GM12878 (cell line): ENCODE data around the gene LKAAEAR1. TPM values are rescaled to one million over a fixed set of nuclear protein-coding genes. Genes with fewer than 3 reads are reported as not detected.

Source experiments
- ATF7 ChIP-seq: fragments of 450-650 bp; IDR thresholded peaks from 2 replicates; pipeline ENCODE4 v1.6.1; 2016; ENCODE audit warnings: low read depth, mild to moderate bottlenecking
- CREM ChIP-seq: IDR thresholded peaks from 2 replicates; pipeline ENCODE4 v1.6.1; 2014; ENCODE audit warnings: antibody characterized with exemption, low read depth
- DPF2 ChIP-seq: fragments of 450-650 bp; IDR thresholded peaks from 2 replicates; pipeline ENCODE4 v1.6.1; 2017; ENCODE audit warnings: mild to moderate bottlenecking
- GABPA ChIP-seq: IDR thresholded peaks from 2 replicates; pipeline ENCODE4 v1.6.1; 2014; ENCODE audit warnings: antibody characterized with exemption, low read depth, mild to moderate bottlenecking, inconsistent platforms
- HDGF ChIP-seq: fragments of 450-650 bp; IDR thresholded peaks from 2 replicates; pipeline ENCODE4 v1.6.1; 2016; ENCODE audit warnings: antibody characterized with exemption
- IKZF1 ChIP-seq: fragments of 450-650 bp; conservative IDR thresholded peaks from 2 replicates; pipeline ENCODE4 v1.6.1; 2017; ENCODE audit warnings: antibody characterized with exemption, mild to moderate bottlenecking
- KLF5 ChIP-seq: fragments of 450-650 bp; IDR thresholded peaks from 2 replicates; pipeline ENCODE4 v1.6.1; 2014; ENCODE audit warnings: mild to moderate bottlenecking; ENCODE audit not compliant: partially characterized antibody
- MEF2B ChIP-seq: fragments of 450-650 bp; IDR thresholded peaks from 2 replicates; pipeline ENCODE4 v1.6.1; 2018; ENCODE audit warnings: mild to moderate bottlenecking, moderate library complexity; ENCODE audit not compliant: partially characterized antibody, poor library complexity, severe bottlenecking
- NFXL1 ChIP-seq: fragments of 450-650 bp; IDR thresholded peaks from 2 replicates; pipeline ENCODE4 v1.6.1; 2017; ENCODE audit warnings: antibody characterized with exemption, mild to moderate bottlenecking, borderline replicate concordance
- NR2C1 ChIP-seq: fragments of 450-650 bp; IDR thresholded peaks from 2 replicates; pipeline ENCODE4 v1.6.1; 2017; ENCODE audit warnings: antibody characterized with exemption, mild to moderate bottlenecking, moderate library complexity
- NR2F1 ChIP-seq: fragments of 450-650 bp; conservative IDR thresholded peaks from 2 replicates; pipeline ENCODE4 v1.6.1; 2017; ENCODE audit warnings: mild to moderate bottlenecking
- RELA ChIP-seq: fragments of 450-650 bp; IDR thresholded peaks from 2 replicates; pipeline ENCODE4 v1.8.0; 2014; ENCODE audit warnings: borderline replicate concordance; ENCODE audit not compliant: partially characterized antibody
- RUNX3 ChIP-seq: IDR thresholded peaks from 2 replicates; pipeline ENCODE4 v1.6.1; 2012; ENCODE audit warnings: low read length, inconsistent platforms
- SMAD1 ChIP-seq: fragments of 450-650 bp; IDR thresholded peaks from 2 replicates; pipeline ENCODE4 v1.6.1; 2018; ENCODE audit warnings: mild to moderate bottlenecking, low read depth; ENCODE audit not compliant: partially characterized antibody
- SP1 ChIP-seq: IDR thresholded peaks from one replicate; pipeline ENCODE4 v1.6.1; 2011; ENCODE audit warnings: low read depth, low read length
- YY1 ChIP-seq: IDR thresholded peaks from 2 replicates; pipeline ENCODE4 v1.6.1; 2011; ENCODE audit warnings: low read depth, mild to moderate bottlenecking, low read length
- polyA plus RNA-seq, 11 experiments: library from polyadenylated mRNA; depleted of rRNA in 4 of 11; unstranded in 6 of 11; stranded (reverse) in 5 of 11; fragments of >200 nt; fragmentation: Nextera tagmentation in 4 of 11; fragmentation: Illumina TruSeq in 1 of 11; extraction: Ambion mirVana in 4 of 11; extraction: Trizol in 1 of 11; gene quantifications; 1 replicate in 1 of 11; 2 replicates in 10 of 11; pipeline versions ENCODE4 v1.2.1 to v1.2.3, GENCODE V29; 2011 to 2016; ENCODE audit warnings: inconsistent platforms in 2 of 11, missing spikeins in 2 of 11, low read depth in 1 of 11
- total RNA-seq, 4 experiments: library from RNA; depleted of rRNA in 3 of 4; stranded (reverse); fragments of >200 nt in 3 of 4; fragmentation: Illumina TruSeq in 1 of 4; extraction: Trizol in 1 of 4; gene quantifications; 2 replicates each; pipeline versions ENCODE4 v1.2.1 to v1.2.3, GENCODE V29; 2013 to 2021
- TF ChIP-seq, protein P1 (sequence below): IDR thresholded peaks from 2 replicates; pipeline ENCODE4 v1.6.1; 2012; ENCODE audit warnings: improper control_type of control experiment, low read depth, low read length; ENCODE audit not compliant: insufficient replicate concordance
- TF ChIP-seq, protein P2 (sequence below): fragments of 450-650 bp; conservative IDR thresholded peaks from 2 replicates; pipeline ENCODE4 v1.6.1; 2017; ENCODE audit warnings: mild to moderate bottlenecking, moderate library complexity
- TF ChIP-seq, protein P3 (sequence below): IDR thresholded peaks from 2 replicates; pipeline ENCODE4 v1.6.1; 2011; ENCODE audit warnings: borderline replicate concordance, low read depth, mild to moderate bottlenecking, moderate library complexity, low read length; ENCODE audit not compliant: insufficient read depth, poor library complexity, severe bottlenecking
- TF ChIP-seq, protein P4 (sequence below): IDR thresholded peaks from 2 replicates; pipeline ENCODE4 v1.6.1; 2011; ENCODE audit warnings: borderline replicate concordance, low read depth, mild to moderate bottlenecking, moderate library complexity, mixed read lengths, low read length; ENCODE audit not compliant: insufficient read depth; ENCODE audit errors: extremely low read length

Gene LKAAEAR1
- total and polyA plus RNA-seq, 10 of the 15 experiments (the other 5 are each of a cell fraction or from before 2014, with no cell fraction given): not detected

DNA sequence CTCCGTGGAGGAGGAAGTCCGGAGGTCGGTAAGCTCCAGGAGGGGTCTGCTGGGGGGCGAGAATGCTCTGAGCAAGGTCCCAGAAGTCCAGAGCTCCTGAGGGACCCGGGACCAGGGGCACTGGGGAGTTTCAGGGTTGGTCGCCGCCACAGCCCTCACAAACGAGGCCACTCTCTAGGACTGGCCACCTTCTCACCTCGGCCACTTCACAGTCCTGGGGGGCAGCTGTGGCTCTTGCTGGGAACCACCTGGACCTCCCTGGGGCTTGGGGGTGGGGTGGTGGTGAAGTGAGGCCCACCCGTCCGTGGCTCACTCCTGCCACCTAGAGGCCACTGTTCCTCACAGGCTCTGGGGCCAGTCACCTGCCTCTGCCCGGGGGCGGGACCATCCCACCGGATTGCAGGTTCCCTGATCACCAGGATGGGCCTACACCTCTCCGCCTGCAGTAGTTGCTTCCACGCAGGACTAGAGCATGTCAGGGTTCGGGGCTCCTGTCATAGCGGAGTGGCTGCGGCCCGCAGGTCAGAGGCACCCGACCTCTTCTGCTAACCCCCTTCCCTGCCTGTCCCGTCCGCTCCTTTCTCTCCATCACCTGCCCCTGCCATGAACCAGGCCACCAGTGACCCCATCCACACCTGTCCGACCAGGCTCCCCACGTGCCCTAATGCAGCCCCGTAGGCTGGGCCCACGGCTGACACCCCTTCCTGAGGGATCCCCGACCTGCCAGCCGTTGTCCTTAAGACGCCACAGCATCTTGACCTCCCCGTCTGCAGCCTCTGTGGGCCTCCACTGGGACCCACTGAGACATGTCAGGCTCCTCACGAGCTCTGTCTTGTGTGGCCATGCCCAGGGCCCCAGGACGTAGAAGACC, 26.3 kb downstream of the LKAAEAR1 start (continued):
- TF ChIP-seq, protein P1, sequence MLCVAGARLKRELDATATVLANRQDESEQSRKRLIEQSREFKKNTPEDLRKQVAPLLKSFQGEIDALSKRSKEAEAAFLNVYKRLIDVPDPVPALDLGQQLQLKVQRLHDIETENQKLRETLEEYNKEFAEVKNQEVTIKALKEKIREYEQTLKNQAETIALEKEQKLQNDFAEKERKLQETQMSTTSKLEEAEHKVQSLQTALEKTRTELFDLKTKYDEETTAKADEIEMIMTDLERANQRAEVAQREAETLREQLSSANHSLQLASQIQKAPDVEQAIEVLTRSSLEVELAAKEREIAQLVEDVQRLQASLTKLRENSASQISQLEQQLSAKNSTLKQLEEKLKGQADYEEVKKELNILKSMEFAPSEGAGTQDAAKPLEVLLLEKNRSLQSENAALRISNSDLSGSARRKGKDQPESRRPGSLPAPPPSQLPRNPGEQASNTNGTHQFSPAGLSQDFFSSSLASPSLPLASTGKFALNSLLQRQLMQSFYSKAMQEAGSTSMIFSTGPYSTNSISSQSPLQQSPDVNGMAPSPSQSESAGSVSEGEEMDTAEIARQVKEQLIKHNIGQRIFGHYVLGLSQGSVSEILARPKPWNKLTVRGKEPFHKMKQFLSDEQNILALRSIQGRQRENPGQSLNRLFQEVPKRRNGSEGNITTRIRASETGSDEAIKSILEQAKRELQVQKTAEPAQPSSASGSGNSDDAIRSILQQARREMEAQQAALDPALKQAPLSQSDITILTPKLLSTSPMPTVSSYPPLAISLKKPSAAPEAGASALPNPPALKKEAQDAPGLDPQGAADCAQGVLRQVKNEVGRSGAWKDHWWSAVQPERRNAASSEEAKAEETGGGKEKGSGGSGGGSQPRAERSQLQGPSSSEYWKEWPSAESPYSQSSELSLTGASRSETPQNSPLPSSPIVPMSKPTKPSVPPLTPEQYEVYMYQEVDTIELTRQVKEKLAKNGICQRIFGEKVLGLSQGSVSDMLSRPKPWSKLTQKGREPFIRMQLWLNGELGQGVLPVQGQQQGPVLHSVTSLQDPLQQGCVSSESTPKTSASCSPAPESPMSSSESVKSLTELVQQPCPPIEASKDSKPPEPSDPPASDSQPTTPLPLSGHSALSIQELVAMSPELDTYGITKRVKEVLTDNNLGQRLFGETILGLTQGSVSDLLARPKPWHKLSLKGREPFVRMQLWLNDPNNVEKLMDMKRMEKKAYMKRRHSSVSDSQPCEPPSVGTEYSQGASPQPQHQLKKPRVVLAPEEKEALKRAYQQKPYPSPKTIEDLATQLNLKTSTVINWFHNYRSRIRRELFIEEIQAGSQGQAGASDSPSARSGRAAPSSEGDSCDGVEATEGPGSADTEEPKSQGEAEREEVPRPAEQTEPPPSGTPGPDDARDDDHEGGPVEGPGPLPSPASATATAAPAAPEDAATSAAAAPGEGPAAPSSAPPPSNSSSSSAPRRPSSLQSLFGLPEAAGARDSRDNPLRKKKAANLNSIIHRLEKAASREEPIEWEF: no peak
- TF ChIP-seq YY1 (peak; percentile 54; the same call in 1 of the 2 replicates), CREM (peak; percentile 36; the same call in 1 of the 2 replicates), MEF2B (peak; percentile 82), KLF5 (no peak), IKZF1 (peak; percentile 77), NR2C1 (0 out of 2 replicates have a peak, but pooled peaks have one; percentile 29), SMAD1 (no peak), GABPA (no peak), NR2F1 (peak; percentile 68), HDGF (peak; percentile 85; the same call in 1 of the 2 replicates), NFXL1 (no peak), SP1 (peak; percentile 11), RUNX3 (peak; percentile 57; the same call in 1 of the 2 replicates), RELA (peak; percentile 23), ATF7 (0 out of 2 replicates have a peak, but pooled peaks have one; percentile 7), DPF2 (peak; percentile 51)
- TF ChIP-seq, protein P2, sequence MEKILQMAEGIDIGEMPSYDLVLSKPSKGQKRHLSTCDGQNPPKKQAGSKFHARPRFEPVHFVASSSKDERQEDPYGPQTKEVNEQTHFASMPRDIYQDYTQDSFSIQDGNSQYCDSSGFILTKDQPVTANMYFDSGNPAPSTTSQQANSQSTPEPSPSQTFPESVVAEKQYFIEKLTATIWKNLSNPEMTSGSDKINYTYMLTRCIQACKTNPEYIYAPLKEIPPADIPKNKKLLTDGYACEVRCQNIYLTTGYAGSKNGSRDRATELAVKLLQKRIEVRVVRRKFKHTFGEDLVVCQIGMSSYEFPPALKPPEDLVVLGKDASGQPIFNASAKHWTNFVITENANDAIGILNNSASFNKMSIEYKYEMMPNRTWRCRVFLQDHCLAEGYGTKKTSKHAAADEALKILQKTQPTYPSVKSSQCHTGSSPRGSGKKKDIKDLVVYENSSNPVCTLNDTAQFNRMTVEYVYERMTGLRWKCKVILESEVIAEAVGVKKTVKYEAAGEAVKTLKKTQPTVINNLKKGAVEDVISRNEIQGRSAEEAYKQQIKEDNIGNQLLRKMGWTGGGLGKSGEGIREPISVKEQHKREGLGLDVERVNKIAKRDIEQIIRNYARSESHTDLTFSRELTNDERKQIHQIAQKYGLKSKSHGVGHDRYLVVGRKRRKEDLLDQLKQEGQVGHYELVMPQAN: peak; percentile 48; the same call in 1 of the 2 replicates
- TF ChIP-seq, protein P3, sequence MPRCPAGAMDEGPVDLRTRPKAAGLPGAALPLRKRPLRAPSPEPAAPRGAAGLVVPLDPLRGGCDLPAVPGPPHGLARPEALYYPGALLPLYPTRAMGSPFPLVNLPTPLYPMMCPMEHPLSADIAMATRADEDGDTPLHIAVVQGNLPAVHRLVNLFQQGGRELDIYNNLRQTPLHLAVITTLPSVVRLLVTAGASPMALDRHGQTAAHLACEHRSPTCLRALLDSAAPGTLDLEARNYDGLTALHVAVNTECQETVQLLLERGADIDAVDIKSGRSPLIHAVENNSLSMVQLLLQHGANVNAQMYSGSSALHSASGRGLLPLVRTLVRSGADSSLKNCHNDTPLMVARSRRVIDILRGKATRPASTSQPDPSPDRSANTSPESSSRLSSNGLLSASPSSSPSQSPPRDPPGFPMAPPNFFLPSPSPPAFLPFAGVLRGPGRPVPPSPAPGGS: no peak
- TF ChIP-seq, protein P4, sequence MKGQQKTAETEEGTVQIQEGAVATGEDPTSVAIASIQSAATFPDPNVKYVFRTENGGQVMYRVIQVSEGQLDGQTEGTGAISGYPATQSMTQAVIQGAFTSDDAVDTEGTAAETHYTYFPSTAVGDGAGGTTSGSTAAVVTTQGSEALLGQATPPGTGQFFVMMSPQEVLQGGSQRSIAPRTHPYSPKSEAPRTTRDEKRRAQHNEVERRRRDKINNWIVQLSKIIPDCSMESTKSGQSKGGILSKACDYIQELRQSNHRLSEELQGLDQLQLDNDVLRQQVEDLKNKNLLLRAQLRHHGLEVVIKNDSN: no peak
